Stomach (tissue), 9 donors: ENCODE measurements around the gene KRT24. TPM values are rescaled to one million over a fixed set of nuclear protein-coding genes. Genes with fewer than 3 reads are reported as not detected.

Experiments
- DNase-seq, 2 donors: peaks; one replicate each; pipeline versions ENCODE4 v3.0.0 to v3.0.0-alpha.2; 2013 to 2019
- H3K27ac ChIP-seq, 5 donors: fragments of 200-600 bp in 4 of 5; sonication (generic) in 4 of 5; one replicate each; pipeline ENCODE4 v1.5.1; 2013 to 2019; ENCODE audit warnings: mild to moderate bottlenecking in 1 of 5, moderate library complexity in 1 of 5
- H3K27me3 ChIP-seq, 3 donors: fragments of 200-600 bp; sonication (generic); one replicate each; pipeline ENCODE4 v1.5.1; 2017 to 2019; ENCODE audit warnings: mixed run types in 1 of 3
- H3K36me3 ChIP-seq, 4 donors: fragments of 200-600 bp; sonication (generic); 1 replicate in 3 of 4; 2 replicates in 1 of 4; pipeline ENCODE4 v1.5.1; 2016 to 2019
- H3K4me1 ChIP-seq, 4 donors: fragments of 200-600 bp; sonication (generic); one replicate each; pipeline ENCODE4 v1.5.1; 2016 to 2019
- H3K4me3 ChIP-seq, 4 donors: fragments of 200-600 bp; sonication (generic) in 3 of 4; one replicate each; pipeline ENCODE4 v1.5.1; 2016 to 2019; ENCODE audit warnings: mild to moderate bottlenecking in 1 of 4
- H3K9me3 ChIP-seq, 4 donors: fragments of 200-600 bp; sonication (generic); one replicate each; pipeline ENCODE4 v1.5.1; 2016 to 2019
- EP300 ChIP-seq: sonication (generic); formaldehyde crosslinking; IDR thresholded peaks from one replicate; pipeline ENCODE4 v1.6.1; 2017; ENCODE audit warnings: antibody characterized with exemption
- POLR2A ChIP-seq, 4 donors: fragments of 450-650 bp; IDR thresholded peaks; one replicate each; pipeline ENCODE4 v1.6.1; 2016; ENCODE audit warnings: antibody characterized with exemption in 4 of 4, control low read depth in 2 of 4, mild to moderate bottlenecking in 1 of 4, moderate library complexity in 1 of 4
- POLR2AphosphoS5 ChIP-seq, 3 donors: sonication (generic); formaldehyde crosslinking; IDR thresholded peaks; one replicate each; pipeline ENCODE4 v1.6.1; 2016; ENCODE audit warnings: antibody characterized with exemption in 3 of 3
- WGBS, 5 donors: extraction: QIAGEN DNeasy Blood & Tissue Kit in 3 of 5; methylation state at CpG; one replicate each; pipeline versions ENCODE4 v1.1.5 to v1.1.7; 2013 to 2018; 5-methylcytosine and 5-hydroxymethylcytosine counted together
- intact Hi-C: fragments of 100-400 bp; cut with DNase I; formaldehyde crosslinking; loops from one replicate; pipeline ENCODE4 v1.15.1; 2023; ENCODE audit warnings: low total_unique reads
- polyA plus RNA-seq, 3 donors: library from polyadenylated mRNA; stranded (reverse); fragments of 200-250 nt; gene quantifications; one replicate each; pipeline ENCODE4 v1.2.3, GENCODE V29; 2013
- total RNA-seq, 5 donors: library from RNA; depleted of rRNA; stranded (reverse); fragments of >200 nt; gene quantifications; one replicate each; pipeline versions ENCODE4 v1.1.0 to v1.2.3, GENCODE V29; 2014 to 2016
- TF ChIP-seq, protein P1 (sequence below), 7 experiments: fragments of 450-650 bp in 4 of 7; fragments of 200-600 bp in 3 of 7; sonication (generic) in 3 of 7; IDR thresholded peaks; one replicate each; pipeline ENCODE4 v1.5.1; 2016 to 2019; ENCODE audit warnings: antibody characterized with exemption in 7 of 7, control low read depth in 2 of 7, mild to moderate bottlenecking in 1 of 7
- donor health status: healthy with polysubstance abuse.
- donor health status: Bipolar disorder and iron deficiency.
- donor health status: healthy.

Gene KRT24
- total and polyA plus RNA-seq, 8 donors = 0.56 to 30.4 (median 1.2) TPM; not detected in 4

DNA sequence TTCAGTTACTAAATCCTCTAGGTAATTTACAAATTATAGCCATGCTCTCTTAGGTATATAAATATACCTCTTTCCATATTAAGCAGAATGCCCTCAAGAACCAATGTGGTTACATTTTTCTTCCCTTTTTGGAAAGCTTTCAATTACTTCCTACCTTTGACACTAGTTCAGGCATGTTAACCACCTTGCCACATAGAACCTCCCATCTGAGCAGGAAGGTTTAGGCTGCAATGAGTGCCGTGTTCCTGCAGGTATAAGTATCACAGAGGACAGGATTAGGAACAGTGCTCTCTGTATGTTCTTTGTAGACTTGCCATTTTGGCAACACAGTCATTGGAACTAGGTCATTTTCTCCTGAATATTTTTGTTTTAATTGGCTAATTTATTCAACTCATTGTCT, 31.5 kb upstream of the KRT24 start:
- Histone ChIP-seq H3K4me3 (no peak overlapping the region), H3K9me3 (no peaks in the 10 kb centered on the region), H3K27ac (no peak overlapping the region), H3K27me3 (peaks cover 0 to 31% (median 0%) of the 10 kb centered on the region in 3 donors), H3K4me1 (no peaks in the 10 kb centered on the region), H3K36me3 (no peaks in the 10 kb centered on the region)
- intact Hi-C loops = no loop called here
- 66 to 93% (median 79%) methylated on average over 1 of the region's 1 CpG for WGBS, 5 donors
- TF ChIP-seq POLR2A (IDR thresholded peaks at IDR 0.05) (no peak), POLR2AphosphoS5 (IDR thresholded peaks at IDR 0.05) (no peak), EP300 (no peak)
- TF ChIP-seq, protein P1, sequence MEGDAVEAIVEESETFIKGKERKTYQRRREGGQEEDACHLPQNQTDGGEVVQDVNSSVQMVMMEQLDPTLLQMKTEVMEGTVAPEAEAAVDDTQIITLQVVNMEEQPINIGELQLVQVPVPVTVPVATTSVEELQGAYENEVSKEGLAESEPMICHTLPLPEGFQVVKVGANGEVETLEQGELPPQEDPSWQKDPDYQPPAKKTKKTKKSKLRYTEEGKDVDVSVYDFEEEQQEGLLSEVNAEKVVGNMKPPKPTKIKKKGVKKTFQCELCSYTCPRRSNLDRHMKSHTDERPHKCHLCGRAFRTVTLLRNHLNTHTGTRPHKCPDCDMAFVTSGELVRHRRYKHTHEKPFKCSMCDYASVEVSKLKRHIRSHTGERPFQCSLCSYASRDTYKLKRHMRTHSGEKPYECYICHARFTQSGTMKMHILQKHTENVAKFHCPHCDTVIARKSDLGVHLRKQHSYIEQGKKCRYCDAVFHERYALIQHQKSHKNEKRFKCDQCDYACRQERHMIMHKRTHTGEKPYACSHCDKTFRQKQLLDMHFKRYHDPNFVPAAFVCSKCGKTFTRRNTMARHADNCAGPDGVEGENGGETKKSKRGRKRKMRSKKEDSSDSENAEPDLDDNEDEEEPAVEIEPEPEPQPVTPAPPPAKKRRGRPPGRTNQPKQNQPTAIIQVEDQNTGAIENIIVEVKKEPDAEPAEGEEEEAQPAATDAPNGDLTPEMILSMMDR (IDR thresholded peaks at IDR 0.05) = no peak
- DNase-seq = no peak

DNA sequence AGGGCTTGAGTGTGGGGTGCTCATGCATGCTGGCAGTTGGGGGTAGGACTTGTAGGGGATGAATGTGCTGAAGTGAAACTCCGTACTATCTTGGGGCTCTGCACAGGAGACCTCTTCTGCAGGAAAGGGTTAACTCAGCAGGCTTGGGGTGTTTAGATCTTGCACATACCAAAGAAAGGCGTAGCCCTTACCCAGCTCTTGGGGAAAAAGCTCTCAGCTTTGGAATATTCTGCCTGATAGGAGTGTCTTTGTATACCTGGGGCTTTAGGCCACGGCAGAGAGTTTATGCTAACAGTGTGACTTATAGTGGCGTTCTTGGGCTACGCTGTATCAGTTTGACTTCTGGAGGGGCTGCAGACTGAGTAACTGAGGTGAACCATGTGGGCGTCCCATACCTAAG, 30.5 kb upstream of the KRT24 start:
- H3K4me1 ChIP-seq = no peaks in the 10 kb centered on the region
- intact Hi-C loops = no loop called here
- no peaks in the 10 kb centered on the region for H3K36me3 ChIP-seq
- no peak overlapping the region for H3K27ac ChIP-seq
- H3K4me3 ChIP-seq = no peak overlapping the region
- peaks cover 0 to 27% (median 0%) of the 10 kb centered on the region in 3 donors for H3K27me3 ChIP-seq
- no peak for DNase-seq
- no peaks in the 10 kb centered on the region for H3K9me3 ChIP-seq
- 62 to 72% (median 69%) methylated on average over 6 of the region's 6 CpGs for WGBS, 5 donors
- TF ChIP-seq EP300 (no peak), POLR2AphosphoS5 (IDR thresholded peaks at IDR 0.05) (no peak), POLR2A (IDR thresholded peaks at IDR 0.05) (no peak)
- TF ChIP-seq, protein P1 (IDR thresholded peaks at IDR 0.05) = no peak

GRCh38 chr17:40730970-40731369, 27.4 kb upstream of the KRT24 start:
- Histone ChIP-seq H3K4me1 (no peaks in the 10 kb centered on the region), H3K27me3 (peaks cover 0 to 17% (median 0%) of the 10 kb centered on the region in 3 donors), H3K27ac (no peak overlapping the region), H3K4me3 (no peak overlapping the region), H3K9me3 (no peaks in the 10 kb centered on the region), H3K36me3 (no peaks in the 10 kb centered on the region)
- WGBS, 5 donors = 77 to 88% (median 81%) methylated on average over 1 of the region's 1 CpG
- TF ChIP-seq, protein P1 (IDR thresholded peaks at IDR 0.05) = no peak
- TF ChIP-seq POLR2A (IDR thresholded peaks at IDR 0.05) (no peak), POLR2AphosphoS5 (IDR thresholded peaks at IDR 0.05) (no peak), EP300 (no peak)
- DNase-seq = no peak
- intact Hi-C loops = no loop called here

DNA sequence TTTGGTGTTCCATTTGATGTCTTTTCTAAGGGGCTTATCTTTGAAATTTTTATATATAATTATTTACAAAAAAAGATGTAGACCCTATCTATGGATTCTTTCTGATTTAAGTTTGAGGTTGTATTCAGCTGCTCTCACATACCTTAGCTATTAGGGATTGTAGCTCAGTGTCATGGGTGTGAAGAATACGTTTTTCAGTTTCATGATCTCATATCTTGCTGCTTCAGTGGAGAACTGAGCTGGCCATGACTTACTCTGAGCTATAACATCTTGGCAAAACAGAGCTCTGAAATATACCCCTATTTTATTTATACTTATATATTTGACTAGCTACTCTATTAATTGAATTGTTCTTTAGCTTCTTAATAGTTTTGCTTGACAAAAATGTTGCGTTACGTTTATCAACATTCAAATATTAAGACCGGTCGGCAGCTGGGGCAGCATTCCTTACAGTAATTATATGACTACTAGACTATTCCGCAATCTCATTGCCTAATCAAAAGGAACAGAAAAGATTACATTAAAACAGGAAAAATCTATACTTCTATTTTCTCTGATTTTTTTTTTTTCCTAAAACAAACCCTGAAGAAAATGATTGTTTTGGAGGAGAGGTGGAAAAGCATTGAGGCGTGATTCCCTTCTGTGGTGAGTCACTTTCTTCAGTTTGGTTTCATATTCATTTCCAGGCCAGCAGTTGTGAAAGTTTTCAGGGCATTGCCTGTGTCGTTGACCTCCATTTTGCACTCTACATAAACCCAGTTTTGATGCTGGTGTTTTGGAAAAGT, 24.1 kb upstream of the KRT24 start:
- H3K4me1 ChIP-seq = no peaks in the 10 kb centered on the region
- DNase-seq = peak in 1 of 2 donors; percentile 18
- WGBS, 5 donors = 32 to 51% (median 35%) methylated on average over 8 of the region's 8 CpGs
- H3K9me3 ChIP-seq = no peaks in the 10 kb centered on the region
- no peaks in the 10 kb centered on the region for H3K36me3 ChIP-seq
- TF ChIP-seq, protein P1 (IDR thresholded peaks at IDR 0.05) = no peak
- no peak for TF ChIP-seq EP300
- no peak for TF ChIP-seq POLR2A (IDR thresholded peaks at IDR 0.05)
- no peak for TF ChIP-seq POLR2AphosphoS5 (IDR thresholded peaks at IDR 0.05)
- intact Hi-C loops = no loop called here
- H3K27me3 ChIP-seq = peaks cover 0 to 11% (median 0%) of the 10 kb centered on the region in 3 donors
- no peak overlapping the region for H3K27ac ChIP-seq
- H3K4me3 ChIP-seq = no peak overlapping the region
